ENCODE data around the gene RTN4IP1.

DNA sequence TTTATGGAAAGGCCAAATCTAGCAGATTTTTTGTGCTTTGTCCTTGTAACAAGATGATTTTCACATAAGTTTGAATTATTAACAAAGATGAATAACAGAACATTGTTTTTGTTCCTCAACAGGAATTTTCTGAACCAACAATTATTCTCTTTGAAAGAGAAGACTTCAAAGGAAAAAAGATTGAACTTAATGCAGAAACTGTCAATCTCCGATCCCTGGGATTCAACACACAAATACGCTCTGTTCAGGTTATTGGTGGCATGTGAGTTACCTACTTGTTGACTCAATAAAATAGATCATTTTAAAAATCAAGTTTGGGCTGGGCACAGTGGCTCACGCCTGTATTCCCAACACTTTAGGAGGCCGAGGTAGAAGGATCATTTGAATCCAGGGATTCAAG is 70.9 kb downstream of the RTN4IP1 start:
- no peak for TF ChIP-seq ZNF274 (IDR thresholded peaks at IDR 0.05; ENCODE audit: low read depth, low read length)
- no peak for TF ChIP-seq YY1 (IDR thresholded peaks at IDR 0.05; ENCODE audit: insufficient read depth, insufficient read length)
